HepG2 (cell line): ENCODE measurements around the gene SOAT1. TPM values are rescaled to one million over a fixed set of nuclear protein-coding genes. Genes with fewer than 3 reads are reported as not detected.

Experiments used
- ARID5B ChIP-seq: IDR thresholded peaks from 2 replicates; pipeline ENCODE4 v1.4.0; 2020; ENCODE audit warnings: mild to moderate bottlenecking, missing genetic modification reagents
- ARNTL ChIP-seq: sonication (generic); formaldehyde crosslinking; IDR thresholded peaks from 2 replicates; pipeline ENCODE4 v1.4.0; 2020; ENCODE audit warnings: mild to moderate bottlenecking, missing genetic modification reagents
- ATF1 ChIP-seq: IDR thresholded peaks from 2 replicates; pipeline ENCODE4 v1.6.1; 2016; ENCODE audit warnings: mild to moderate bottlenecking, control low read depth
- FOXA1 ChIP-seq, 2 experiments: fragments of 450-650 bp in 1 of 2; sonication (generic) in 1 of 2; formaldehyde crosslinking in 1 of 2; IDR thresholded peaks; 2 replicates each; pipeline versions ENCODE4 v1.4.0 to v1.6.1; 2016 to 2020; ENCODE audit warnings: missing genetic modification reagents in 1 of 2
- HNF4G ChIP-seq, 2 experiments: sonication (generic) in 1 of 2; formaldehyde crosslinking in 1 of 2; IDR thresholded peaks; 2 replicates each; pipeline versions ENCODE4 v1.4.0 to v1.6.1; 2011 to 2020; ENCODE audit warnings: borderline replicate concordance in 2 of 2, low read depth in 2 of 2, mild to moderate bottlenecking in 2 of 2, low read length in 1 of 2, missing genetic modification reagents in 1 of 2, moderate library complexity in 1 of 2
- NCOA2 ChIP-seq: sonication (generic); formaldehyde crosslinking; IDR thresholded peaks from 2 replicates; pipeline ENCODE4 v1.8.0; 2022; ENCODE audit warnings: inconsistent platforms
- PPARG ChIP-seq: conservative IDR thresholded peaks from 2 replicates; pipeline ENCODE4 v1.6.1; 2016; ENCODE audit warnings: missing biosample characterization, missing genetic modification reagents
- RELA ChIP-seq: sonication (generic); formaldehyde crosslinking; IDR thresholded peaks from 2 replicates; pipeline ENCODE4 v1.4.0; 2020; ENCODE audit warnings: missing genetic modification reagents
- SOX6 ChIP-seq, 2 experiments: fragments of 450-650 bp in 1 of 2; sonication (generic) in 1 of 2; formaldehyde crosslinking in 1 of 2; IDR thresholded peaks; 2 replicates each; pipeline versions ENCODE4 v1.4.0 to v1.6.1; 2017 to 2020; ENCODE audit warnings: antibody characterized with exemption in 1 of 2, mild to moderate bottlenecking in 1 of 2, missing genetic modification reagents in 1 of 2
- ZNF24 ChIP-seq: fragments of 450-650 bp; IDR thresholded peaks from 2 replicates; pipeline ENCODE4 v1.6.1; 2017; ENCODE audit warnings: antibody characterized with exemption, mild to moderate bottlenecking
- ZSCAN30 ChIP-seq: sonication (generic); formaldehyde crosslinking; IDR thresholded peaks from 2 replicates; pipeline ENCODE4 v1.5.0; 2020; ENCODE audit warnings: mild to moderate bottlenecking, missing genetic modification reagents
- polyA plus RNA-seq, 8 experiments: library from polyadenylated mRNA; depleted of rRNA in 3 of 8; stranded (reverse) in 7 of 8; unstranded in 1 of 8; fragments of >200 nt; fragmentation: Illumina TruSeq in 4 of 8; extraction: Trizol in 4 of 8; gene quantifications; 2 replicates each; pipeline versions ENCODE4 v1.2.1 to v1.2.3, GENCODE V29; 2011 to 2016; ENCODE audit warnings: low read depth in 4 of 8, missing spikeins in 1 of 8, mixed read lengths in 1 of 8; ENCODE audit not compliant: insufficient read depth in 1 of 8
- total RNA-seq, 5 experiments: library from RNA; depleted of rRNA; stranded (reverse); fragments of >200 nt; fragmentation: Illumina TruSeq; extraction: Trizol; gene quantifications; 2 replicates each; pipeline ENCODE4 v1.2.3, GENCODE V29; 2016; ENCODE audit warnings: low read depth in 1 of 5
- TF ChIP-seq, protein P1 (sequence below): sonication (generic); formaldehyde crosslinking; IDR thresholded peaks from 2 replicates; pipeline ENCODE4 v1.5.1; 2020; ENCODE audit warnings: mild to moderate bottlenecking, missing genetic modification reagents, borderline replicate concordance
- TF ChIP-seq, protein P2 (sequence below): IDR thresholded peaks from 2 replicates; pipeline ENCODE4 v1.6.1; 2016; ENCODE audit warnings: low read depth, borderline replicate concordance
- TF ChIP-seq, protein P3 (sequence below): sonication (generic); formaldehyde crosslinking; IDR thresholded peaks from 2 replicates; pipeline ENCODE4 v1.4.0; 2020; ENCODE audit warnings: missing genetic modification reagents, borderline replicate concordance

SOAT1 gene
- total and polyA plus RNA-seq, 2 of the 13 experiments (the other 11 are each of a cell fraction or from before 2014, with no cell fraction given): 22.3 to 52.0 TPM

DNA sequence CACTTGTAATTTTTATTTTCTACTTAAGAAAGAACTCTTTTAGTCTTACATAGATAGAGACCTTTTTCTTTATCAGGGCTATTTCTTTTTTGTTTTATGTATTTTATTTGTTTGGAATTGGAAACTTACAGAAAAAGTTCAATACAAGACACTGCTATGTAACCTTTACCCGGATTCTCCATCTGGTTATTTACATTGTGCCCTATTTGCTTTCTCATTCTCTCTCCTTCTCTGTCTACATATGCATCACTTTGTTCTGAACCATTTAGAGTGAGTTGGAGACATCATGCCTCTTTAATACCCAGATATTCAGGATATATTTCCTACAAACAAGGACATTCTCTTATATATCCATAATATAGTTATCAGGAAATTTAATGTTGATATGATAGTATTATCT lies 90.4 kb downstream of the SOAT1 start (continued):
- TF ChIP-seq, protein P1, sequence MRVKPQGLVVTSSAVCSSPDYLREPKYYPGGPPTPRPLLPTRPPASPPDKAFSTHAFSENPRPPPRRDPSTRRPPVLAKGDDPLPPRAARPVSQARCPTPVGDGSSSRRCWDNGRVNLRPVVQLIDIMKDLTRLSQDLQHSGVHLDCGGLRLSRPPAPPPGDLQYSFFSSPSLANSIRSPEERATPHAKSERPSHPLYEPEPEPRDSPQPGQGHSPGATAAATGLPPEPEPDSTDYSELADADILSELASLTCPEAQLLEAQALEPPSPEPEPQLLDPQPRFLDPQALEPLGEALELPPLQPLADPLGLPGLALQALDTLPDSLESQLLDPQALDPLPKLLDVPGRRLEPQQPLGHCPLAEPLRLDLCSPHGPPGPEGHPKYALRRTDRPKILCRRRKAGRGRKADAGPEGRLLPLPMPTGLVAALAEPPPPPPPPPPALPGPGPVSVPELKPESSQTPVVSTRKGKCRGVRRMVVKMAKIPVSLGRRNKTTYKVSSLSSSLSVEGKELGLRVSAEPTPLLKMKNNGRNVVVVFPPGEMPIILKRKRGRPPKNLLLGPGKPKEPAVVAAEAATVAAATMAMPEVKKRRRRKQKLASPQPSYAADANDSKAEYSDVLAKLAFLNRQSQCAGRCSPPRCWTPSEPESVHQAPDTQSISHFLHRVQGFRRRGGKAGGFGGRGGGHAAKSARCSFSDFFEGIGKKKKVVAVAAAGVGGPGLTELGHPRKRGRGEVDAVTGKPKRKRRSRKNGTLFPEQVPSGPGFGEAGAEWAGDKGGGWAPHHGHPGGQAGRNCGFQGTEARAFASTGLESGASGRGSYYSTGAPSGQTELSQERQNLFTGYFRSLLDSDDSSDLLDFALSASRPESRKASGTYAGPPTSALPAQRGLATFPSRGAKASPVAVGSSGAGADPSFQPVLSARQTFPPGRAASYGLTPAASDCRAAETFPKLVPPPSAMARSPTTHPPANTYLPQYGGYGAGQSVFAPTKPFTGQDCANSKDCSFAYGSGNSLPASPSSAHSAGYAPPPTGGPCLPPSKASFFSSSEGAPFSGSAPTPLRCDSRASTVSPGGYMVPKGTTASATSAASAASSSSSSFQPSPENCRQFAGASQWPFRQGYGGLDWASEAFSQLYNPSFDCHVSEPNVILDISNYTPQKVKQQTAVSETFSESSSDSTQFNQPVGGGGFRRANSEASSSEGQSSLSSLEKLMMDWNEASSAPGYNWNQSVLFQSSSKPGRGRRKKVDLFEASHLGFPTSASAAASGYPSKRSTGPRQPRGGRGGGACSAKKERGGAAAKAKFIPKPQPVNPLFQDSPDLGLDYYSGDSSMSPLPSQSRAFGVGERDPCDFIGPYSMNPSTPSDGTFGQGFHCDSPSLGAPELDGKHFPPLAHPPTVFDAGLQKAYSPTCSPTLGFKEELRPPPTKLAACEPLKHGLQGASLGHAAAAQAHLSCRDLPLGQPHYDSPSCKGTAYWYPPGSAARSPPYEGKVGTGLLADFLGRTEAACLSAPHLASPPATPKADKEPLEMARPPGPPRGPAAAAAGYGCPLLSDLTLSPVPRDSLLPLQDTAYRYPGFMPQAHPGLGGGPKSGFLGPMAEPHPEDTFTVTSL (CRISPR knock-in tag): no peak
- TF ChIP-seq, protein P2, sequence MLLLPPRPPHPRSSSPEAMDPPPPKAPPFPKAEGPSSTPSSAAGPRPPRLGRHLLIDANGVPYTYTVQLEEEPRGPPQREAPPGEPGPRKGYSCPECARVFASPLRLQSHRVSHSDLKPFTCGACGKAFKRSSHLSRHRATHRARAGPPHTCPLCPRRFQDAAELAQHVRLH (CRISPR knock-in tag): no peak
- TF ChIP-seq ARNTL (no peak), RELA (CRISPR knock-in tag) (no peak), FOXA1 (IDR thresholded peaks at IDR 0.05) (0 out of 2 replicates have a peak, but pooled peaks have one; percentile 22), FOXA1 (CRISPR knock-in tag; IDR thresholded peaks at IDR 0.05) (peak; percentile 51), HNF4G (IDR thresholded peaks at IDR 0.05; ENCODE audit: borderline replicate concordance, low read depth, low read length) (0 out of 2 replicates have a peak, but pooled peaks have one; percentile 13), HNF4G (CRISPR knock-in tag; IDR thresholded peaks at IDR 0.05; ENCODE audit: borderline replicate concordance, low read depth) (no peak), ZSCAN30 (CRISPR knock-in tag) (no peak), ARID5B (CRISPR knock-in tag) (peak; percentile 38), ATF1 (CRISPR knock-in tag) (no peak), NCOA2 (CRISPR knock-in tag) (no peak), PPARG (CRISPR knock-in tag) (peak; percentile 92), SOX6 (IDR thresholded peaks at IDR 0.05) (no peak), SOX6 (CRISPR knock-in tag; IDR thresholded peaks at IDR 0.05) (no peak), ZNF24 (no peak)
- TF ChIP-seq, protein P3, sequence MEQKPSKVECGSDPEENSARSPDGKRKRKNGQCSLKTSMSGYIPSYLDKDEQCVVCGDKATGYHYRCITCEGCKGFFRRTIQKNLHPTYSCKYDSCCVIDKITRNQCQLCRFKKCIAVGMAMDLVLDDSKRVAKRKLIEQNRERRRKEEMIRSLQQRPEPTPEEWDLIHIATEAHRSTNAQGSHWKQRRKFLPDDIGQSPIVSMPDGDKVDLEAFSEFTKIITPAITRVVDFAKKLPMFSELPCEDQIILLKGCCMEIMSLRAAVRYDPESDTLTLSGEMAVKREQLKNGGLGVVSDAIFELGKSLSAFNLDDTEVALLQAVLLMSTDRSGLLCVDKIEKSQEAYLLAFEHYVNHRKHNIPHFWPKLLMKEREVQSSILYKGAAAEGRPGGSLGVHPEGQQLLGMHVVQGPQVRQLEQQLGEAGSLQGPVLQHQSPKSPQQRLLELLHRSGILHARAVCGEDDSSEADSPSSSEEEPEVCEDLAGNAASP (CRISPR knock-in tag): peak; percentile 15; the same call in 1 of the 2 replicates
